ENCODE measurements around the gene ZNF579. TPM values are rescaled to one million over a fixed set of nuclear protein-coding genes. Genes with fewer than 3 reads are reported as not detected.

Gene ZNF579
- total and polyA plus RNA-seq, 2 donors (not counting 3 experiments of a cell fraction or from before 2014, with no cell fraction given): 11.6 to 15.7 TPM

- no peak for TF ChIP-seq EZH2 (IDR thresholded peaks at IDR 0.05; ENCODE audit: borderline replicate concordance, low read depth, low read length, severe bottlenecking)
- TF ChIP-seq JUN (IDR thresholded peaks at IDR 0.05; ENCODE audit: borderline replicate concordance, insufficient read depth, insufficient read length, low read depth): no peak
- no peak for TF ChIP-seq POLR2AphosphoS5 (IDR thresholded peaks at IDR 0.05; ENCODE audit: insufficient read depth, low read depth, low read length)
- no peak for TF ChIP-seq MYC (IDR thresholded peaks at IDR 0.05; ENCODE audit: low read depth, low read length)
- TF ChIP-seq CTCF (IDR thresholded peaks at IDR 0.05; ENCODE audit: extremely low read depth in 1 of 2, insufficient read depth in 1 of 2, low read depth in 1 of 2, low read length in 2 of 2): no peak
- no peak for TF ChIP-seq MAX (IDR thresholded peaks at IDR 0.05; ENCODE audit: insufficient read depth, insufficient read length)
- no peak for TF ChIP-seq FOS (IDR thresholded peaks at IDR 0.05; ENCODE audit: borderline replicate concordance, insufficient read depth, low read length)
- TF ChIP-seq POLR2A (IDR thresholded peaks at IDR 0.05; ENCODE audit: low read depth, low read length): no peak
- no peak for TF ChIP-seq GATA2 (IDR thresholded peaks at IDR 0.05; ENCODE audit: insufficient read depth, insufficient read length, low read depth, low read length)
- dilution Hi-C loops (cut with MboI; ENCODE audit: extremely low pct_ligation_motif_present, low sequenced_read_pairs): no loop called here
- Histone ChIP-seq H4K20me1 (replicated peaks; ENCODE audit: control insufficient read depth, extremely low read depth, insufficient read depth, low read length) (no peaks in the 10 kb centered on the region), H3K36me3 (ENCODE audit: control insufficient read depth in 2 of 2, extremely low read depth in 1 of 2, insufficient read depth in 2 of 2, low read length in 2 of 2) (no peaks in the 10 kb centered on the region), H3K27me3 (ENCODE audit: control insufficient read depth in 2 of 2, insufficient read depth in 2 of 2, low read length in 2 of 2) (no peaks in the 10 kb centered on the region), H3K4me3 (replicated peaks in 1 of 3; ENCODE audit: insufficient read depth in 1 of 3, low read depth in 1 of 3, low read length in 3 of 3) (no peak overlapping the region), H3K4me2 (ENCODE audit: insufficient read depth, low read length) (no peak overlapping the region), H3K27ac (ENCODE audit: insufficient read depth, low read depth, low read length) (no peak overlapping the region), H2AFZ (ENCODE audit: low read depth, low read length) (no peak overlapping the region), H3K9me3 (replicated peaks; ENCODE audit: control insufficient read depth, insufficient read depth, low read length) (no peaks in the 10 kb centered on the region), H3K4me1 (ENCODE audit: control insufficient read depth, extremely low read depth, insufficient read depth, low read length) (peaks cover 18% of the 10 kb centered on the region), H3K9ac (replicated peaks; ENCODE audit: extremely low read depth, insufficient read depth, low read length) (no peak overlapping the region), H3K9me1 (replicated peaks; ENCODE audit: control insufficient read depth, extremely low read depth, insufficient read depth, low read length) (no peaks in the 10 kb centered on the region), H3K79me2 (ENCODE audit: control insufficient read depth, insufficient read depth, low read length) (no peaks in the 10 kb centered on the region)
- ChIA-PET CTCF (no interaction called here), POLR2A (no interaction called here)
- DNase-seq (ENCODE audit: low read depth, low spot score): no peak
- BruUV-seq (replicated peaks): no TSS peak
- FAIRE-seq: no peak
- intact Hi-C loops (cut with micrococcal nuclease): no loop called here
These were observed 37.1 kb downstream of the ZNF579 start for GRCh38 chr19:55543567-55543966.
